KOPT-K1 (cell line): ENCODE measurements around the gene NKAIN4.
"Not testable (repeated sequence)": the region's sequence is repeated elsewhere in the genome, so short reads cannot be mapped to it uniquely, and the experiment has no call there.

Experiments
- H3K27ac ChIP-seq: fragments of 200-600 bp; sonication (generic); 2 replicates; pipeline ENCODE4 v1.5.1; 2016; ENCODE audit warnings: antibody characterized with exemption, mild to moderate bottlenecking, low read depth, low read length; ENCODE audit not compliant: poor library complexity, severe bottlenecking
- H3K36me3 ChIP-seq: fragments of 200-600 bp; sonication (generic); 2 replicates; pipeline ENCODE4 v1.5.1; 2017; ENCODE audit warnings: antibody characterized with exemption, mild to moderate bottlenecking, low read length, moderate library complexity; ENCODE audit not compliant: insufficient read depth
- H3K9me3 ChIP-seq: fragments of 200-600 bp; sonication (generic); 2 replicates; pipeline ENCODE4 v1.5.1; 2017; ENCODE audit warnings: antibody characterized with exemption, low read length, mild to moderate bottlenecking; ENCODE audit not compliant: insufficient read depth, poor library complexity, severe bottlenecking

Gene NKAIN4

DNA sequence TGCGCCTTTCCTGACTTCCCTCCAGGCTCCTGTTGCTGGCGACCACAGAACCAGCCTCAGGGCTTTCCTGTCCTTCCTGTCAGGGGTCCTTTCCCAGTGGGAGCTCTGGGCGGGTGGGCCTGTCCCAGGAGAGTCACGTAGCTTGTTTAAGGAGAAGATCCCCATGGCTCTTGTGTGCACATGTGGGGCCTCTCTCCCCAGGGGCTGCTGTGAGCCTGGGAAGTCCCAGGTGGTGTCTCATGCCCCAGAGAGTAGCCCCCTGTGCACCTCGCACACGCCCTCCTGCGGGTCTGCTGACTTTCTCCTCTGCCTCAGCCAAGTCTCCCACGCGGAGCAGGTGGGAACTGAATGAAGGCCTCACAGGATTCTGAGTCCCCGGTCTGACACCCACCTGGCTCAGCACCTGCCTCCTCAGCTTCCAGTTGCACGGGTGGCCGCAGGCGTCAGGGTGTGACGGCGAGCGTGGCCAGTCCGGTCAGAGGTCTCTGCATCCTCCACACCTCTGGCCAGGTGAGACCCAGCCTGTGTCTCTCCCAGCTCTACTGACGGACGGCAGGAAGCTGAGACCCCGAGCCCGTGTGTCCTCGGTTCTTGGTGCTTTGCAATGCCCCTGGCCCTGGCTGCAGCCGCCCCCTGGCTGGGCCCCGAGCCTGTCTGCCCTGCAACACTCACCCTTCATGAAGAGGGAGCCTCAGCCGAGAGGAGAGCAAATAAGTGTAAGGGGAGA lies 5.6 kb upstream of the NKAIN4 start:
- no peaks in the 10 kb centered on the region for H3K9me3 ChIP-seq
- no peak overlapping the region for H3K27ac ChIP-seq
- no peaks in the 10 kb centered on the region for H3K36me3 ChIP-seq

DNA sequence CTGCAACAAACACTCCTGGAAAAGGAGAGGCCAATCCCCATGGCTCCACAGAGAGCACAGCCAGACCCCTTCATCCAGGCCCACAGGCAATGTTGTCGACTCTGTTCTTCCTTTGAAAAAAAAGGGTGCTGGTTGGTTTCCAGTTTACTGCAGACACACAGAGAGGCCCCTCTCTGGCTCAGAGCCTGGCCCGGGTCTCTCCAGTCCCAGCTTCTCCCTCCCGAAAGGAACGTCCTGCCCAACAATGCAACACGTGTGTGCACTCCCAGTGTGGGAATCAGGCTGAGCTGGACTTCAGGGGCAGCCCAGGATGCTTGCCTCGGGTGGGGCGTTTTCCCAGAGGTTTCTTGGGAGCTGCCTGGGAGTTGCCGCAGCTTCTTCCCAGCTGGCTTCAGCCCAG lies 4.5 kb upstream of the NKAIN4 start:
- H3K36me3 ChIP-seq, result no peaks in the 10 kb centered on the region
- no peaks in the 10 kb centered on the region for H3K9me3 ChIP-seq
- no peak overlapping the region for H3K27ac ChIP-seq

DNA sequence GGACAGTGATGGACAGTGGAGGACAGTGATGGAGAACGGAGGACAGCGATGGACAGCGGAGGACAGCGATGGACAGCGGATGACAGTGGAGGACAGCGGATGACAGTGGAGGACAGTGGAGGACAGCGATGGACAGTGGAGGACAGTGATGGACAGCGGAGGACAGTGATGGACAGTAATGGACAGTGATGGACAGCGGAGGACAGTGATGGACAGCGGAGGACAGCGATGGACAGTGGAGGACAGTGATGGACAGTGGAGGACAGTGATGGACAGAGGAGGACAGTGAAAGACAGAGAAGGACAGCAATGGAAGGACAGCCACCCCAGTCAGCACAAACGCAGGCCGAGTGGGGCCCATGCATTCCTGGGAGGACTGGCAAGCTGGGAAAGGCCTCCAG lies 3.4 kb upstream of the NKAIN4 start:
- no peaks in the 10 kb centered on the region for H3K36me3 ChIP-seq
- H3K9me3 ChIP-seq, result no peaks in the 10 kb centered on the region
- no peak overlapping the region for H3K27ac ChIP-seq

DNA sequence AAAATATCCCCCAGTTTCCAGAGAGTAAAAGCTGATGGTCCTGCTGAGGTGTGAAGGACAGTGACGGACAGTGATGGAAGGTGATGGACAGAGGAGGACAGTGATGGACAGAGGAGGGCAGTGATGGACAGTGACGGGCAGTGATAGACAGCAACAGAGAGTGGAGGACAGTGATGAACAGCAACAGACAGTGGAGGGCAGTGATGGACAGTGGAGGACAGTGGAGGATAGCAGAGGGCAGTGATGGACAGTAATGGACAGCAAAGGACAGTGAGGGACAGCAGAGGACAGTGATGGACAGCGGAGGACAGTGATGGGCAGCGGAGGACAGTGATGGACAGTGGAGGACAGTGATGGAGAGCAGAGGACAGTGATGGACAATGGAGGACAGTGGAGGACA lies 2.7 kb upstream of the NKAIN4 start:
- Histone ChIP-seq H3K27ac (no peak overlapping the region), H3K9me3 (no peaks in the 10 kb centered on the region), H3K36me3 (no peaks in the 10 kb centered on the region)

DNA sequence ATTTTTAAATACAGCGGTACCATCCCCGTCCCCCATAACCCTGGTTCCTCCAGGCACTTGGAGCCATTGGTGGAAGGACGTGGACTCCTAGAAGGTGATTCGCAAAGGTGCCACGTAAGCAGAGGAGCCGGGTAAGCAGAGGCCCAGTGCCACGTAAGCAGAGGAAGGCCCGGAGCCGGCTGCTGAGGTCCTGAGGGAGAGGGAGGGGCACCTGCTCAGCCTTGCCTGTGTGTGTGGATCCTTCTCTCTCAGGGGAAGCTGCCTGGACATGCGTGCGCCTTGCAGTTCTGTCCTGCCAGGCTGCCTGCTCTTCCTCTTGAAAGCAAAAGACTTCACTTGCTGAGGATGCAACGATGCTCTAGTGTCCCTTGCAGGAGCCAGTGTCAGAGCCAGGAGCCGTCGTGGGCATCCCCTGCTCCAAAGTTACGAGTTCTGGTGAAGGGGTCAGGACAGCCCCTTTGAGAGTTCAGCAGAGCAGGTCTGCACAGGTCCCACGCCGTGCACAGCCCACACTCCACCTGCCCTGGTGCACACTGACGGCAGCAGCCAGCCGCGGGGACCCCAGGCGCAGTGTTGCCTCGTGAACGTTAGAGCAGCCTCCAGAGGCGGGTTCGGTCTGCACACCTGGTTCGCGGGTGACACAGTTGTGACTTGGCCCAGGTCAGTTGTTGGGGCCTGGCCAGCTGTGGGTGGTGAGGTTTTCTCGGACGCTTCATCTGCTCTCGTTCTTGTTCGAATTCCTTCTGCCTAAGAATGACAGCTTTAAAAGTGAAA lies 1.9 kb upstream of the NKAIN4 start:
- Histone ChIP-seq H3K27ac (no peak overlapping the region), H3K9me3 (no peaks in the 10 kb centered on the region), H3K36me3 (no peaks in the 10 kb centered on the region)

DNA sequence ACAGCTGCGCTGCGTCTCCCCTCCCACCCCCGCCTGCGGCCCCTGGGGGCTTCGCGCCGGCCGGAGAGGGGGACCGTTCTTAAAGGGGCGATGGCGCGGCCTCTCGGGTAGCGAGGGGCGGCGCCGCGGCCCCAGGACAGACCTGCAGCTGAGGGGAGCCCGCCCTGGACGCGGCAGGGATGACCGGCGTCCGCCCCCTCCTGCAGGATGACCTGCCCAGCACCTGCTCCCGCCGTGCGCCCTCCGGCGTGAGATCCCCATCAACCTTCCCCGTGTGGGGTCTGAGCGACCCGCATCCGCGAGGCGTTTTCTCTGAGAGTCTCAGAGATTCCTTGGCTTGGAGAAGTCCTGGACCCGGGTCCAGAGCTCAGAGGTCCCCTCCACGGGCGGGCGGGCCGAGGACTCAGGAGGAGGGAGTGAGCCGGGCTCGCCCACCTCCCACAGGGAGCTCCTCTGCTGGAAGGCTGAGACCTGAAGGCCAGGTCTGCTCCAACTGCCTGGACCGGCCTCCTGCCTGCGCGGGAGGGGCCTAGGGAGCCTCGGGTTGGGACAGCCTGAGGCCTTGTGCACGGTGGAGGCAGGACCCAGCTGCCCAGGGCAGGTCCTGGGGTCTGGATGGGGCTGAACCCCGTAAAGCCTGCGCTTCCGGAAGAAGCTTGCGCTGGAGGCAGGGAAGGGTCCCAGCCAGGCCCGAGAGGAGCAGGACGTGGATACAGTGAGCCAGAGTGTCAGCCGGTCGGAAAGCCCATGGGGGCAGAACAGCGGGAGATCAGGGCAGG lies 532 bp upstream of the NKAIN4 start:
- H3K27ac ChIP-seq, result no peak overlapping the region
- no peaks in the 10 kb centered on the region for H3K36me3 ChIP-seq
- no peaks in the 10 kb centered on the region for H3K9me3 ChIP-seq

DNA sequence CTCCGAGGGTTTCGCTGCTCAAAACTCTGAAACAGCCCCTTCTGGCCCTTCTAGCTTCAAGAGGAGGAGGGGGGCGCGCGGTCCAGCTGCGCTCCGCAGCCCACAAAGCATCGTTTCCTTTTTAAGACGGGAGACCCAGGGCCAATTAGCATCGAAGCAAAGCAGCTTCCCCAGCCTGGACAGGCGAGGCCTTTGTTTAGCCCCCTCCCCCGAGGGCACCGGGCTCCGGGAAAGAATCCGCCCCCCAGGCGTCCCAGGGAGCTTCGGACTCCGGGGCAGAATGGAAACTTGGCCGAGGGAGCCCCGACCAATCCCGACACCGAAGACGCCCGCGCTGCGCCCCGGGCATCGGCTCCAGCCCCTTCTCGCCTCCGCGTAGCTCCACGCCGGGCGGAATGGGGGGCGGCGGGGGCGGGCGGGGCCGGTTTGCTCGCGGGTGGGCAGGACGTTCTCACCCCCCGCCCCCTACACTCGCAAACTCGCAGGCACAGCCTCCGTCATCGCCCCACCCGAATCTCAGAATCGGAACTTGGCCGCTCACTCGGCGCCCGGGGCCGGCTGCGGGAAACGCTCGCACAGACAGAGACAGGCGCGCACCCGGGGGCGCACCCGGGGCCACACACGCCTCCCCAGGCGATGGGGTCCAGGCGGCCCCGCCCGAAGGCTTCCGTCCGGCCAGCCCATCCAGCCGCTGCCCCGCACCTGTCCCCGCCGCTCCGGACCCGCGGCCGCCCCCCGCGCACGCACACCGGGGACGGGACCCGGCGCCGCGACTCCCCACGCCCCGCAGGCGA lies 628 bp downstream of the NKAIN4 start:
- no peaks in the 10 kb centered on the region for H3K36me3 ChIP-seq
- no peak overlapping the region for H3K27ac ChIP-seq
- no peaks in the 10 kb centered on the region for H3K9me3 ChIP-seq

DNA sequence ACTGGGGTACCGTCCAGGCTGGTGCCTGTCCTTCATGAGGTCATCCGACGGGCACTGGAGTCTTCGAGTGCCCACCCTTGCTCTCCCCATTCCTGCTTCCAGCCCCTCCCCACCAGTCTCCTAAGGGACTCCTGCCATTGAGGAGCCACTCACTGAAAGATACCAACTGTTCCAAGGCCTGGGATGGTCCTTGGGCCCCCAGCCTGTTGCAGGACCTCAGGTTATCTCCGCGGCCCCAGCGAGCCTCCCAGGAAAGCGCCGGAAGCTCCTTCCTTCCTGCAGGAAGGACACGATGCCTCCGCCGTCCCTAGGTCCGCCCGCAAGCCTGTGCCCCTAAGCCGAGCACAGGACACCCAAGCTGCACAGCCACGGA lies 1.2 kb downstream of the NKAIN4 start:
- H3K27ac ChIP-seq, result no peak overlapping the region

DNA sequence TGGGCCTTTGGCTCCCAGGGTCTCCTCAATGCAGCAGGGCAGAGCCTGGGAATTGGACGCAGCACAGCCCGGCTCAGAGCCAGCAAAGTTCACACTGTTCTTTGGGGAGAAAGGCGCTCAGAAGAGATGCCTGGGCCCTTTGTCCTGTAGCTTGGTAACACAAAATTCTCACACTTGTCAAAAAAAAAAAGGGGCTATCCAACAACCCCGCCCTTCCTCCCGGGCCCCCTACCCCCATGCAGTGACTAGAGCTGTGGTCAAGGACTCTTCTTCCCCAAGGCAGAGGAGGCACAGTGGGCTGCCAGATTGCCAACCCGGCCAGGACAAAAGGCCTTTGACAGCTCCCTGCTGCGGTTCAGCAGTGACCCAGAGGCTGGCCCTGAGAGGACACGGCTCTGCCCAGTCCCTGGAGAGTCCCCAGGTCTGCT lies 2.0 kb downstream of the NKAIN4 start:
- H3K27ac ChIP-seq, result no peak overlapping the region
- H3K36me3 ChIP-seq, result no peaks in the 10 kb centered on the region
- no peaks in the 10 kb centered on the region for H3K9me3 ChIP-seq

More for the DNA sequence above, 1.2 kb downstream of the NKAIN4 start:
- Histone ChIP-seq H3K36me3 (no peaks in the 10 kb centered on the region), H3K9me3 (no peaks in the 10 kb centered on the region)

DNA sequence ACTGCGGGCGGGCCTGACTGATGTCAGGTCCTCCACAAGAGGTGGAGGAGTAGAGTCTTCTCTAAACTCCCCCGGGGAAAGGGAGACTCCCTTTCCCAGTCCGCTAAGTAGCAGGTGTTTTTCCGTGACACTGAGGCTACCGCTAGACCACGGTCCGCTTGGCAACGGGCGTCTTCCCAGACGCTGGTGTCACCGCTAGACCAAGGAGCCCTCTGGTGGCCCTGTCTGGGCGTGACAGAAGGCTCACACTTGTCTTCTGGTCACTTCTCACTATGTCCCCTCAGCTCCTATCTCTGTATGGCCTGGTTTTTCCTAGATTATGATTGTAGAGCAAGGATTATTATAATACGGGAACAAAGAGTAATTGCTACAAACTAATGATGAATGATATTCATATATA lies 2.9 kb downstream of the NKAIN4 start:
- not testable (repeated sequence) for H3K27ac ChIP-seq

DNA sequence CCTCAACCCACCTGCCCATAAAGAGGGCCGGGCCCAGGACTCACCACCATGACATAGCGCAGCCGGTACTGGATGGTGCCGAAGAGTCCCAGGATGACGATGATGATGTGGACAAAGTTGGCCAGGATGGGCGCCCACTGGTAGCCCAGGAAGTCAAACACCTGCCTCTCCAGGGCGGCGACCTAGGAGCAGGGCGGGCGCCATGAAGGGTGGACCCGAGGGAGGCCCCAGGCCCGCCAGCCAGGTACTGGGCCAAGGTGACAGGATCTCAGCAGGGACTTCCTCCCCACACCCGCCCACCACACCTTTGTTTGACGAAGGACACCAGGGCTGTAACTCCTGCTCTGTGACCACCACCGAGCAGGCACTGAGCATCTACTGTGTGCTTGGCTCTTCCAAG lies 4.4 kb downstream of the NKAIN4 start:
- Histone ChIP-seq H3K9me3 (no peaks in the 10 kb centered on the region), H3K36me3 (no peaks in the 10 kb centered on the region), H3K27ac (no peak overlapping the region)

More for the DNA sequence above, 2.9 kb downstream of the NKAIN4 start:
- not testable (repeated sequence) for H3K36me3 ChIP-seq, H3K9me3 ChIP-seq

DNA sequence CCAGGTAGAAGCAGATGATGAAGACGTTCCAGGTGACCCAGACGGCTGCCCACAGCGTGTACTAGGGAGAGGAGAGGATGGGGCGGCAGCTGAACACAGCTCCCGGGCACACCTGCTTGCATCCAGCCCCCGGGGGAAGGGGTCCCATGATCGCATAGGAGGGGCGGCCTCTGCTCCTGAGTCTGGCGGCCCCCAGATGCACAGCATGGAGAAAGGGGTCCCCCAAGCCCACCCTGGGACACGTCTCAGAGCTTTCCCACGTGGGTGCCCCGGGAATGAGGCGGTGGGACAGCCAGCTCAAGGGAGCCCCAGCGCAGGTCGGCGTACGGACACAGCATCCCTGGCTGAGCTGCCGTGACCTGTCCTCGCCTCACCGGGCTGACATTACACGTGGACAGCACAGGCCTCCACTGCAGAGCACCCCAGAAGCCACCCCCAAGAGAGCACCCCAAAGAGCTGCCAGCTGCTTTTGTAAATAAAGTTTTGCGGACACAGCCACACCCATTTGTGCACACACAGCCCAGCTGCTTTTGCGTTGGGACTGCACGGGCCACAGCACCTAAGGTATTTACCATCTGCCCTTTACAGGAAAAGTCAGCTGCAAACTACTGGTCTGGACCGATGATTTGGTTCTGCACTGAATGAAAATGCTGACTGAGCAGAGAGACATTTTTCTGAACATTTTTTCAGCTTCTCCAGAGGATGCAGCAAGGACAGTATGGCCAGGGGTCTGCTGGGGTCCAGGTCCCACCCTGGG lies 5.2 kb downstream of the NKAIN4 start:
- H3K36me3 ChIP-seq, result no peaks in the 10 kb centered on the region
- no peak overlapping the region for H3K27ac ChIP-seq
- no peaks in the 10 kb centered on the region for H3K9me3 ChIP-seq

DNA sequence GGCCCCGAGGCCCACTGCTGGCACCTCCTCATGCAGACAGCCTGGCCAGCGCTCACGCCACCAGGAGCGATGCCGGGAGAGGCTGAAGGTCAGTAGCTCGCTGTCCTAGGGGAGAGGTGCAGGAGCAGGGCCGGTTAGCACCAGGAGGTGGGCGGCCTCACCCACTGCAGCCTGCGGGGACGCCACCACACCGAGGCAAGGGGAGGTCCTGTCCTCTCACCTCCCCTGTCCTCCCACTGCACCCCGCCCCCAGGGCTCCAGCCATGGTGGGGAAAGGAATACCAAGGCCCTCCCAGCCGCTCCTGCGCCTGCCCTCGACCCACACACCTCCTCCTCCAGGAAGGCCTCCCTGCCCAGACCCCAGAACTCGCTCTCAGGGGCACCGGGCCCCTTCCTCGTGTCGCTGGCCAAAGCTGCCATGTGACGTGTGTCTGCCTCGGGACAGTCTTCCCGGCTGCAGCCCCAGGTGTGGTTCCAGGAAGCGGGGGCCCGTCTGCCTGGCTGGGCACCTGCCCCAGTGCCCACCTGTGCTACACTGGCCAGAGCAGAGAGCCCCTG lies 6.5 kb downstream of the NKAIN4 start:
- Histone ChIP-seq H3K27ac (no peak overlapping the region), H3K36me3 (no peaks in the 10 kb centered on the region), H3K9me3 (no peaks in the 10 kb centered on the region)
